Fibroblast of peridontal ligament (primary cell): ENCODE data around the gene SESN1.

Experiments used
- DNase-seq: peaks from one replicate; pipeline ENCODE4 v3.0.0-alpha.2; 2010; ENCODE audit errors: extremely low read depth

Gene SESN1

DNA sequence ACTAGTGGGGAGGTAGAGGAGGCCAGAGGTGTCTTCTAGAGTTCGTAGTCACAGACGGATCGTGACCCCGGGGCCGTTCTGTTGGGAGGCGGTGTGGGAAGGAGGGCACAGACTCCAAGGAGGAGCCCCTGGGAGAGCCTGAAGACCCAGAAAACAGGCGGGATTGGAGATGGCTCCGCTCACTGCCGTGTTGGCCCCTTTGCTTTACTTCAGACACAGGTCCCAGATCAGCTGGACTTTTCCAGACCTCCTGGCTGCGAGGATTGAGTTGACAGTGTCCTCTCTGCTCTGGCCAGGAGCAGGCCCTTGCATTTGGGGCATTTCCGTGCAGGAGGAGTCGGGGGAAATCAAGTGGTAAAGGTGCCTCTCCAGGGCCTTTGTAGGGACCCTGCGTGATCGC is 133.6 kb downstream of the SESN1 start:
- no peak for DNase-seq

GRCh38 chr6:108960601-108961000 is 134.0 kb downstream of the SESN1 start:
- no peak for DNase-seq

- no peak for DNase-seq
Observed at GRCh38 chr6:108959972-108960582, 134.6 kb downstream of the SESN1 start.

DNA sequence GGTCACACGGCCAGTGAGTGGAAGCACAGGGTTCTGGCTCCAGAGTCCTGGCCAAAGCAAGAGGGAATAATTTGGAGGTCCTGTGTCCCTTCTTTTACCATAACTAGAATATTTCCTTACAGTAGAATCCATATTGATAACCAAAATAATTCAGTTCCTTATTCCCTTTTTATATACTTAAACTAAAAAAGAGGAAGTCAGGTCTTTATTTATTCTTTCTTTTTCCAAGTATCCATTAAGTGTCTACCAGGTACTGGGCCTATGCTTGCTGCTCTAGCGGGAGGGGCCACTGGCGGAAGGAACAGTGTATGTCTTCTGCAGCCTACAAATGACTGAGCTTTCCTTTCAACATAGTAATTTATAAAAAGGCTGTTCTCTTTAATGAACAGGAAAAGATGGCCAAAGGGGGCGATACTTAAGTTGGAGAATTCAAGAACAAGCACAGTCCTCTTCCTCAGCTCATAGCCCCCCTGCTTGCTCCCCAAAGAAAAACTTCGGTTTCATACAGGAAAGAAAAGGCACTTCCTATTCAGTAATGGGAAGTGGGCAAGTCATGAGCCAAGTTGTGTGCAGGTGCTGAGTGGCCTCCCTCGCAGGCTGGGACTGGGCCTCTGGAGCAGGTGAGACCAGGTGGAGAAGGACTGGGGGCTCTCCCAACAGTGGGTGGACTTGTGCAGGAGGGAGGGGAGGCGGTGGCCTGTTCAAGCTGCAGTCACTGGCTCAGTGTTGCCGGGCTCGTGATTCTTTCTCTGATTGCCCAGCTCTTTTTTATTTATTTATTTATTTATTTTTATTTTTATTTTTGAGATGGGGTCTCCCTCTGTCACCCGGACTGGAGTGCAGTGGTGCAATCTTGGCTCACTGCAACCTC is 135.5 kb downstream of the SESN1 start:
- DNase-seq = no peak

GRCh38 chr6:108957221-108957620 is 137.4 kb downstream of the SESN1 start:
- DNase-seq = no peak

- no peak for DNase-seq
Observed at GRCh38 chr6:108955329-108955949, 139.2 kb downstream of the SESN1 start.

DNA sequence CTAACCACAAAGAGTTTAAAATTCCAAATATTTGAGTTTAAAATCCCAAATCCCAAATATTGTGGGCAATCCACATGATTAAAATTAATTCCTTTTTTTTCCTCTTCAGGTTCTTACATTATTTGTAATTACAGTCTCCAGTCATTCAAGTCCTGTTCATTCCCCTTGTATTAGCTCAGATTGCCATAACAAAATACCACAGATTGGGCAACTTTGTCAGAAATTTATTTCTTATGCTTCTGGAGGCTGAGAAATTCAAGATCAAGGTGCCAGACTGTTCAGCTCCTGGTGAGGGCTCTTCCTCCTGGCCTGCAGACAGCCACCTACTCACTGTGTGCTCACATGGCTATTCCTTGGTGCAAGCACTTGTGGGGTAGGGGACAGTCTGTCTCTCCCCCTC is 141.0 kb downstream of the SESN1 start:
- DNase-seq = peak; percentile 54

DNA sequence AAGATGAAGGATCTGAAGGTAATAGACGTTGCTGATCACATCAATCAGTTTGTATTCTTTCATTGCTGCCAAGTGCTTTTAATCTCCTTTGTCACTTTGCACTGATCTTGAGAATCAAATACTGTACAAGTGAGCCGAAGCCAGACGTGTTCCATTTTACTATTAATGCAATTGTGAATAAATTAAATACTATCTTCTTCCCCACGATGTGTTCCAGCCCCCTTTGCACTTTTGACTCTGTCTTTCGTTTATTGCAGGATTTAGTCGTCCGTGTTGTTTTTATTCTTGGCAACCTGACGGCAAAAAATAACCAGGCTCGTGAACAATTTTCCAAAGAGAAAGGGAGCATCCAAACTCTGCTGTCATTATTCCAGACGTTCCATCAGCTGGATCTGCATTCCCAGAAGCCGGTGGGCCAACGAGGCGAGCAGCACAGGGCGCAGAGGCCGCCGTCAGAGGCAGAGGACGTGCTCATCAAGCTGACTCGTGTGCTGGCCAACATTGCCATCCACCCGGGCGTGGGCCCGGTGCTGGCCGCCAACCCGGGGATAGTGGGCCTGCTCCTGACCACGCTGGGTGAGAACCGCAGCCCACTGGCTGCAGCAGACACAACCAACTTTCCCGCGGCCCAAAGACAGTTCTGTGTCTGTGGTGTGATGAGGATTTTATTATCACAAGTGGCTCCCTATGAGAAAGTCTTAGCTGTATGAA is 141.7 kb downstream of the SESN1 start:
- DNase-seq = no peak

DNA sequence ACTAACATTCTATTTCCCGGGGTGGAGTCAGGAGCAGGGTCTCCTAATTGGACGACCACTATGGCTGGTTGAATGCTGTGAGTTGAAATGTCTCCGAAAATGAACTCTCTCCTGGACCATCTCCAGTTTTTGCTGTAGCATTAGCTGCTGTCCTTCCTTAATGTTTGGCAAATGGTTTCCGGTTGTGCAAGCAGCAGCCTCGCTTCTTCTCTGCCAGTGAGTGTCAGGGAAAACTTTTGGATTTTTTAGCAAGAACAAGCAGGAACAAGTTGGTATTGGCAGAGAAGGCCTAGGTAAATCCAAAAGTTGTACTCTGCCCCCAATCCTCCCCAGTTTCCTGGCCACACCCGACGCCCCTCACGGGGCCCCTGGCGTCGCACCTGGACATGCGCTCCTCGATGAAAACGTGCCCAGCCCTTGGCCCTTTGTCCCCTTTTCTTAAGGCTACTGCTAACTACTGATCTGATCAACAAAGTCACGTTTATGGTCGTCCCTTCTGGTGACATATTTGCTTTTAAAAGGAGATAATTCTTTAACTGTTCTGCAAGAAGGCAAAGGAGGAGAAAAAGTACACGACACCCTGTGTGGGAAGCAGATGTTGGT is 143.2 kb downstream of the SESN1 start:
- no peak for DNase-seq

DNA sequence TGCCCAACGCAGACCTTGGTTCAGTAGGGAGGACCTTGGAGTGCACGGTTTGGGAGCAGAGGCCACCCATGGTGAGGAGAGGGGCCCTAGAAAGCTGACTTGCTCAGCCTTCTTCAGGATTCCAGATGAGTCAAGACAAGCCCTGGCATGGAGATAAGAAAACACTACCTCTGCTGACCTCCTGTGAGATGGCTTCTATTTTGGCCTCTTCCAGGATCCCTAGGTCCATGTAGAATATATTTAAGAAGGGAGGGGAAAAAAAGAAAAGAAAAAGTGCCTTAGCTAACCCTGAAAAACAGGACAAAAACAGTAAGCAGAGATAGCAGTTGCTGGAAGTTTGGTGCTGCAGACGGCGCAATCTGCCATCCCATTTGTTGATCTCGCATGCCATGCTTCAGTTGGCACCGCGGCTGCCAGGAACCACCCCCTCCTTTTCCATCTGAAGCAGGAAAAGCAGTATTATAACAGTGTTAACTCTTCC is 146.4 kb downstream of the SESN1 start:
- DNase-seq = peak; percentile 21

DNA sequence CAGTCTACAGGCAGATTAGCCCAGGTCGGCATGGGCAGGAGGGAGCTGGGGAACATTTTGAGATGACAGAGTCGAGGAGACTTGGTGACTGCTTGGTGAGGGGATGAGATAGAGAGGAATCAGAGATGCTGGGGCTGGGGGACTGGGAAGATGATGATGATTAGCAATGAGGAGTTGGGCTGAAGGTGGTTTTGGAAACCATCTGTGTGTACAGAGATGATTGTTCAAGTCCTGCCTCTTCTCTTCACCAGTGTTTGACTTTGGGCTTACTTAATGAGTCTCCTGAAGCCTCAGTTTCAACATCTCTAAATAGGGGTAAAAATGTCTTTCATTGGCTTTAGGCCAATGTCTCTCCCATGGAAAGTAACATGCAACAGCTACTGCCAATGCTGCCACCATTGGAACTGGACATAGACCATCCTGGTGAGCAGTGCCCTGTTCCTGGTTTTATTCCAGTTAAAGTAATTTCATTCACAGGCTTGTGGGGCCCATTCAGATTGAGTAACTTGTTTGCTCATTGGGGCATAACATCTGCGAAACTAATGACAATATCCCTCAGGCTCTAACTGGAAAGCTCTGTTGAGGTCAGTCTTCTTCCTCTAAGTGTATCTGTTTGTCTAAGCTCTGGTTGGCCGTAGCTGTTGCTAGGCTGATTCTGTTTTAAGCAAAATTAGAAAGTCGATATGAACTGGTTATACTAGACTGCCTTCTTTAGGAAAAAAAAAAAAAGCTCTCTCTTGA is 147.4 kb downstream of the SESN1 start:
- DNase-seq = peak; percentile 94

- no peak for DNase-seq
Observed at GRCh38 chr6:108946695-108947094, 148.0 kb downstream of the SESN1 start.

DNA sequence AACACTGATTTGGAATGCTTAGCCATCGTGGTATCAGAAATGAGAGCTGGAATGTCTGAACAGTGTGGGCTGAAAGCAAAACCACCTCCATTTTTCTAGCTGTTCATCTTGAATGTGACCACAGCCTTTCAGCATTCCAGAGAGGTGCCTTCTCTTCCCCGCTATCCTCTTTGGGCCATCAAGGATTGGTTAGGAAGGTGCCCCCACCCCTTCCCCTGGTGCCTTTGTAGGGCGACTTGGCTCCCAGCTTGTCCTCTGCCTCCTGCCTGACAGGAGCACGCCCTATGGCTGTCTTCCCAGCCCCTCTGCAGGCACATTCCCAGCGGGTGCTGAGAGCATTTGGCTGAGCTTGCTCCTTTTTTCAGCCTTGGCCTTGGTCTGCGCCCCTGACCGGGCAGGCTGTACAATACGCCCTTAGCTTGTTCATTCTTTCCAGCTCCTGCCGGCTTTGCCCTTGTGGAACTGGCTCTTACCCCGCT is 148.9 kb downstream of the SESN1 start:
- DNase-seq = peak; percentile 56

- DNase-seq = peak; percentile 97
Observed at GRCh38 chr6:108944707-108945680, 149.7 kb downstream of the SESN1 start.

- DNase-seq = peak; percentile 12
Observed at GRCh38 chr6:108944071-108944470, 150.6 kb downstream of the SESN1 start.

DNA sequence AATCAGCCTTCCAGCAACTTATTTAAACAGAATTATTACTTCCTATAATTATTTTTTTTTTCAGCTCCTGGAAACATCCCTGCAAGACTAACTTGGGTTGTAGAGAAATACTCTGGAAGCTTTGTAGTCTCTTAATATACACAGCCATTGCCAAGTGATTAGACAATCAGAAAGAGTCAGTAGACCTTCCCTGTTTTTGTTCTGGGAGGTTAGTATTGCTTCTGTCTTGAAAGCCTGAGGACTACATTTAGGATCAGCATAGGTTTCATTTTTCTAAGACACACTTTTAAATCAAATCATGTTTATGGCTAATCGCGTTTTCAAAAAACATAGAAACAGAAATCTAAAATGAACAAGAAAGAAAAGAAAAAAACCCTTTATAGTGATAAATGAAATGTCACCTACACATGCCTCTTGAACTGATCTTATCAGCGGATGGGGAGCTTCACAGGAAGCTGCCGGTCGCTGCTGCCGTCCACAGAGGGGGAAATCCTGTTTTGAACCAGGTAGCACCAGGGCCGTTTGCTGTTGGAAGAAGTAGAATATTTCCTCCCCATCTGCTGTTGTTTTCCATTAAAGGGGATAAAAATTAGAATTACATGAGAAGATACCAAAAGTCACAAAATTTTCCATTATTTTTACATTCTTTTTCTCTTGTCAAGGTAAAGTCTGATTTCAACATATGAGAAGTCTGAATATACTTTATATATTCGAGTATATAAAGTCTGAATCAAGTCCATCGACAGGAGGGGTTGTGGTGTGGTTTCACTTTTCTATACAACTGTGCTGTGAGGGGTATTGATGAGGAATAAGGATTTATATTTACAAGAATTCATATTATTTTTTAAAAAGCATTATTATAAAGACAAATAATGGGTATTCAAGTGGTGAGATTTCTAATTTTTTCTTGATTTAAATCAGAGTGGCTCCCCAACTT is 151.8 kb downstream of the SESN1 start:
- DNase-seq = no peak

DNA sequence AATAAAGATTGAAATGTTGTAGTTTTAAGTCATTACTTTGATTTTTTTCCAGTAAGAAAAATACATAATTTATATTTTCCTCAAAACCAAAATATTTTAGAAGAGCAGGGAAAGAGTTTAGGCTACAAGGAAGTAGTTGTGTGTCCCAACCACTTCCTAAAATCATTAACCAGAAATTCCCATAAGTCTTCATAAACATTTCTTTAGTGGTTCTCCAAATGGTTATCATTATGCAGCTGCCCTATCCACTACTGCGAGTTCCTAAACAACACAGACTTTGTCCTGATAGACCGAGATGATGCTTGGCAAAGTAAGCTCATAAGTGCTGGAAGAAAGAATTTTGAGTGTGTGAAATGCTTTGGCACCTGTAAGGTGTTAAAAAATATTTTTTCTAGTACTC is 152.8 kb downstream of the SESN1 start:
- DNase-seq = no peak

GRCh38 chr6:108941281-108941680 is 153.4 kb downstream of the SESN1 start:
- DNase-seq = no peak
